Endothelial cell of umbilical vein (primary cell): ENCODE measurements around the gene ZBTB48. TPM values are rescaled to one million over a fixed set of nuclear protein-coding genes. Genes with fewer than 3 reads are reported as not detected.
"Not testable (repeated sequence)": the region's sequence is repeated elsewhere in the genome, so short reads cannot be mapped to it uniquely, and the experiment has no call there.

Experiments used
- BruUV-seq: library from RNA; stranded (reverse); fragments of 400-500 nt; replicated peaks from 2 replicates; lab custom pipeline; 2021; lab: Mats Ljungman, UMichigan
- CTCF ChIA-PET: fragments of 300-600, 350-600 bp; sonication (Branson Sonifier 250); formaldehyde crosslinking; loops from one replicate; lab custom pipeline; 2021; ENCODE audit warnings: antibody characterized with exemption, inconsistent platforms; lab: Charles Lee
- POLR2A ChIA-PET: fragments of 300-600, 350-600 bp; sonication (Branson Sonifier 250); formaldehyde crosslinking; loops from one replicate; lab custom pipeline; 2021; ENCODE audit warnings: antibody characterized with exemption, inconsistent platforms; lab: Charles Lee
- DNase-seq: peaks from one replicate; pipeline ENCODE4 v3.0.0-alpha.2; 2011; ENCODE audit warnings: low read depth, low spot score
- FAIRE-seq: peaks from 2 replicates; lab custom pipeline; 2011; peaks lifted over from hg19 to GRCh38; lab: Jason Lieb, UNC
- H2AFZ ChIP-seq: 2 replicates; pipeline ENCODE4 v1.6.0; 2012; ENCODE audit warnings: low read depth, low read length, control low read depth, inconsistent platforms
- H3K27ac ChIP-seq: 2 replicates; pipeline ENCODE4 v1.5.1; 2011; ENCODE audit warnings: low read depth, mild to moderate bottlenecking, control low read depth, low read length, moderate library complexity; ENCODE audit not compliant: insufficient read depth
- H3K27me3 ChIP-seq, 2 experiments: 2 replicates each; pipeline versions ENCODE4 v1.6.0 to v1.6.1; 2011; ENCODE audit warnings: low read length in 2 of 2, mixed read lengths in 1 of 2; ENCODE audit not compliant: control insufficient read depth in 2 of 2, insufficient read depth in 2 of 2
- H3K36me3 ChIP-seq, 2 experiments: 2 replicates in 1 of 2; 3 replicates in 1 of 2; pipeline ENCODE4 v1.5.1; 2011; ENCODE audit warnings: low read length in 2 of 2, mild to moderate bottlenecking in 1 of 2, moderate library complexity in 1 of 2; ENCODE audit not compliant: control insufficient read depth in 2 of 2, insufficient read depth in 2 of 2; ENCODE audit errors: extremely low read depth in 1 of 2
- H3K4me1 ChIP-seq: 3 replicates; pipeline ENCODE4 v1.5.1; 2011; ENCODE audit warnings: mild to moderate bottlenecking, low read length; ENCODE audit not compliant: control insufficient read depth, insufficient read depth; ENCODE audit errors: extremely low read depth
- H3K4me2 ChIP-seq: 2 replicates; pipeline ENCODE4 v1.6.1; 2011; ENCODE audit warnings: low read length, control low read depth, mixed read lengths; ENCODE audit not compliant: insufficient read depth
- H3K4me3 ChIP-seq, 3 experiments: fragments of 200-600 bp in 1 of 3; sonication (generic), shearing (Covaris generic) in 1 of 3; replicated peaks in 1 of 3; 2 replicates each; pipeline ENCODE4 v1.5.1; 2011 to 2016; ENCODE audit warnings: control low read depth in 3 of 3, low read length in 3 of 3, mild to moderate bottlenecking in 2 of 3, inconsistent platforms in 1 of 3, low read depth in 1 of 3, moderate library complexity in 1 of 3; ENCODE audit not compliant: insufficient read depth in 1 of 3
- H3K79me2 ChIP-seq: 2 replicates; pipeline ENCODE4 v1.6.0; 2012; ENCODE audit warnings: low read length, inconsistent platforms; ENCODE audit not compliant: control insufficient read depth, insufficient read depth
- H3K9ac ChIP-seq: replicated peaks from 2 replicates; pipeline ENCODE3; 2011; ENCODE audit warnings: low read length, control low read depth; ENCODE audit not compliant: insufficient read depth; ENCODE audit errors: extremely low read depth
- H3K9me1 ChIP-seq: replicated peaks from 3 replicates; pipeline ENCODE4 v1.6.0; 2011; ENCODE audit warnings: mild to moderate bottlenecking, low read length; ENCODE audit not compliant: control insufficient read depth, insufficient read depth; ENCODE audit errors: extremely low read depth
- H3K9me3 ChIP-seq: replicated peaks from 2 replicates; pipeline ENCODE4 v1.5.1; 2012; ENCODE audit warnings: low read length, inconsistent platforms; ENCODE audit not compliant: control insufficient read depth, insufficient read depth
- H4K20me1 ChIP-seq: replicated peaks from 2 replicates; pipeline ENCODE3; 2011; ENCODE audit warnings: mild to moderate bottlenecking, low read length; ENCODE audit not compliant: control insufficient read depth, insufficient read depth; ENCODE audit errors: extremely low read depth
- EZH2 ChIP-seq: IDR thresholded peaks from 2 replicates; pipeline ENCODE4 v1.6.1; 2012; ENCODE audit warnings: borderline replicate concordance, low read depth, mild to moderate bottlenecking, moderate library complexity, low read length, inconsistent platforms; ENCODE audit not compliant: severe bottlenecking
- FOS ChIP-seq: IDR thresholded peaks from 2 replicates; pipeline ENCODE4 v1.6.1; 2011; ENCODE audit warnings: mild to moderate bottlenecking, low read length, moderate library complexity, borderline replicate concordance; ENCODE audit not compliant: insufficient read depth
- GATA2 ChIP-seq: IDR thresholded peaks from 2 replicates; pipeline ENCODE4 v1.7.0; 2011; ENCODE audit warnings: low read depth, mild to moderate bottlenecking, moderate library complexity, mixed read lengths, low read length; ENCODE audit not compliant: insufficient read length, insufficient read depth
- JUN ChIP-seq: IDR thresholded peaks from 2 replicates; pipeline ENCODE4 v1.6.1; 2011; ENCODE audit warnings: borderline replicate concordance, low read depth; ENCODE audit not compliant: insufficient read length, insufficient read depth
- MAX ChIP-seq: IDR thresholded peaks from 2 replicates; pipeline ENCODE4 v1.6.1; 2011; ENCODE audit not compliant: insufficient read depth, insufficient read length
- MYC ChIP-seq: IDR thresholded peaks from one replicate; pipeline ENCODE4 v1.6.1; 2011; ENCODE audit warnings: mild to moderate bottlenecking, low read depth, low read length
- POLR2A ChIP-seq: IDR thresholded peaks from 2 replicates; pipeline ENCODE4 v1.6.1; 2012; ENCODE audit warnings: low read depth, mild to moderate bottlenecking, control low read depth, low read length
- POLR2AphosphoS5 ChIP-seq: IDR thresholded peaks from 2 replicates; pipeline ENCODE4 v1.6.1; 2012; ENCODE audit warnings: low read depth, mild to moderate bottlenecking, control low read depth, low read length, moderate library complexity; ENCODE audit not compliant: insufficient read depth
- dilution Hi-C: fragments of 300-500 bp; cut with MboI; formaldehyde crosslinking; loops from one replicate; pipeline ENCODE4 v1.15.0; 2019; ENCODE audit warnings: low sequenced_read_pairs; ENCODE audit not compliant: extremely low pct_ligation_motif_present
- intact Hi-C: fragments of 100-400 bp; cut with micrococcal nuclease; formaldehyde crosslinking; loops from one replicate; pipeline ENCODE4 v1.10.0; 2022
- polyA plus RNA-seq, 4 experiments: library from polyadenylated mRNA; depleted of rRNA in 3 of 4; stranded (reverse) in 3 of 4; unstranded in 1 of 4; fragments of >200 nt; gene quantifications; 2 replicates each; pipeline versions ENCODE4 v1.2.1 to v1.2.3, GENCODE V29; 2011 to 2012; ENCODE audit warnings: missing spikeins in 1 of 4
- total RNA-seq: library from RNA; stranded (reverse); gene quantifications from 2 replicates; pipeline ENCODE4 v1.2.3, GENCODE V29; 2021
- TF ChIP-seq, protein P1 (sequence below), 2 donors: IDR thresholded peaks; 1 replicate in 1 of 2; 2 replicates in 1 of 2; pipeline ENCODE4 v1.5.1; 2011; ENCODE audit warnings: low read length in 2 of 2, mild to moderate bottlenecking in 2 of 2, moderate library complexity in 2 of 2, control low read depth in 1 of 2, inconsistent platforms in 1 of 2, low read depth in 1 of 2; ENCODE audit not compliant: insufficient read depth in 1 of 2; ENCODE audit errors: extremely low read depth in 1 of 2

The ZBTB48 gene
- total and polyA plus RNA-seq, 2 donors (not counting 3 experiments of a cell fraction or from before 2014, with no cell fraction given), result 20.9 to 25.1 TPM

- no peak overlapping the region for H3K27ac ChIP-seq
- dilution Hi-C loops, result no loop called here
- ChIA-PET CTCF (interaction anchor here (1.3 to 2.9 kb wide), 7 partner anchors 17 to 113 kb away, joined by 3 to 12 read pairs (median 4); partner anchors contain the start of genes NOL9, TAS1R1 and ZBTB48), POLR2A (interaction anchor here (1.1 to 1.4 kb wide), 2 partner anchors 10 to 19 kb away, joined by 4 to 6 read pairs; partner anchors contain the start of gene ZBTB48)
- H3K27me3 ChIP-seq, result no peaks in the 10 kb centered on the region
- no peaks in the 10 kb centered on the region for H3K9me3 ChIP-seq
- H3K36me3 ChIP-seq, result peaks cover 6 to 27% of the 10 kb centered on the region in 2 experiments
- H3K79me2 ChIP-seq, result peaks cover 58% of the 10 kb centered on the region
- H3K9me1 ChIP-seq, result no peaks in the 10 kb centered on the region
- H2AFZ ChIP-seq, result no peak overlapping the region
- no peak overlapping the region for H3K4me3 ChIP-seq
- intact Hi-C loops, result no loop called here
- no peaks in the 10 kb centered on the region for H4K20me1 ChIP-seq
- no peak for DNase-seq
- no peak overlapping the region for H3K9ac ChIP-seq
- peaks cover 19% of the 10 kb centered on the region for H3K4me1 ChIP-seq
- no TSS peak for BruUV-seq
- TF ChIP-seq MYC (no peak), GATA2 (no peak), MAX (no peak), FOS (no peak), POLR2A (no peak), JUN (no peak), POLR2AphosphoS5 (no peak), EZH2 (no peak)
- TF ChIP-seq, protein P1, sequence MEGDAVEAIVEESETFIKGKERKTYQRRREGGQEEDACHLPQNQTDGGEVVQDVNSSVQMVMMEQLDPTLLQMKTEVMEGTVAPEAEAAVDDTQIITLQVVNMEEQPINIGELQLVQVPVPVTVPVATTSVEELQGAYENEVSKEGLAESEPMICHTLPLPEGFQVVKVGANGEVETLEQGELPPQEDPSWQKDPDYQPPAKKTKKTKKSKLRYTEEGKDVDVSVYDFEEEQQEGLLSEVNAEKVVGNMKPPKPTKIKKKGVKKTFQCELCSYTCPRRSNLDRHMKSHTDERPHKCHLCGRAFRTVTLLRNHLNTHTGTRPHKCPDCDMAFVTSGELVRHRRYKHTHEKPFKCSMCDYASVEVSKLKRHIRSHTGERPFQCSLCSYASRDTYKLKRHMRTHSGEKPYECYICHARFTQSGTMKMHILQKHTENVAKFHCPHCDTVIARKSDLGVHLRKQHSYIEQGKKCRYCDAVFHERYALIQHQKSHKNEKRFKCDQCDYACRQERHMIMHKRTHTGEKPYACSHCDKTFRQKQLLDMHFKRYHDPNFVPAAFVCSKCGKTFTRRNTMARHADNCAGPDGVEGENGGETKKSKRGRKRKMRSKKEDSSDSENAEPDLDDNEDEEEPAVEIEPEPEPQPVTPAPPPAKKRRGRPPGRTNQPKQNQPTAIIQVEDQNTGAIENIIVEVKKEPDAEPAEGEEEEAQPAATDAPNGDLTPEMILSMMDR (IDR thresholded peaks at IDR 0.05; ENCODE audit: extremely low read depth in 1 of 2, insufficient read depth in 1 of 2, low read depth in 1 of 2, low read length in 2 of 2), result no peak
- no peak overlapping the region for H3K4me2 ChIP-seq
- FAIRE-seq, result no peak
Observed at GRCh38 chr1:6599141-6599975, 19.6 kb downstream of the ZBTB48 start.

DNA sequence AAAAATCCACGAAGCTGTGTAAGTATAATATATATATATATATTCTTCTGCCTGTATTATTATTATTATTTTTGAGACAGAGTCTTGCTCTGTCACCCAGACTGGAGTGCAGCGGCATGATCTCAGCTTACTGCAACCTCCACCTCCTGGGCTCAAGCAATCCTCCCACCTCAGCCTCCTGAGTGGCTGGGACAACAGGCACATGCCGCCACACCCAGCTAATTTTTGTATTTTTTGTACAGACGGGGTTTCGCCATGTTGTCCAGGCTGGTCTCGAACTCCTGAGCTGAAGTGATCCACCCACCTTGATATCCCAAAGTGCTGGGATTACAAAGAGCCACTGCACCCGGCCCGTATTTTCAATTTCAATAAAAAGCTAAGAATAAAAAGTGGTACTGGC lies 20.2 kb downstream of the ZBTB48 start:
- H3K9me3 ChIP-seq, DNase-seq, dilution Hi-C loops, H2AFZ ChIP-seq, H4K20me1 ChIP-seq, H3K4me3 ChIP-seq, BruUV-seq, H3K27me3 ChIP-seq, FAIRE-seq, H3K9me1 ChIP-seq: not testable (repeated sequence)
- Histone ChIP-seq H3K79me2 (peaks cover 58% of the 10 kb centered on the region), H3K4me2 (peak overlapping the region; percentile 87), H3K4me1 (peaks cover 23% of the 10 kb centered on the region), H3K9ac (peak overlapping the region; percentile 73), H3K36me3 (peaks cover 4 to 24% of the 10 kb centered on the region in 2 experiments), H3K27ac (peak overlapping the region; percentile 78)
- ChIA-PET CTCF (interaction anchor here (0.8 to 2.9 kb wide), 10 partner anchors 16 to 114 kb away, joined by 3 to 12 read pairs (median 4); partner anchors contain the start of genes NOL9, TAS1R1, THAP3 and ZBTB48), POLR2A (interaction anchor here (1.1 to 1.4 kb wide), 2 partner anchors 11 to 20 kb away, joined by 4 to 6 read pairs; partner anchors contain the start of gene ZBTB48)
- intact Hi-C loops, result loop anchor here (5.0 kb wide), 2 partner anchors 102 to 187 kb away; partner anchors contain the start of genes CAMTA1 and DNAJC11
